ENCODE measurements around the gene ALG12. TPM values are rescaled to one million over a fixed set of nuclear protein-coding genes. Genes with fewer than 3 reads are reported as not detected.

The ALG12 gene
- polyA plus RNA-seq, 1 of the 3 experiments (the other 2 are of a cell fraction), result 9.9 TPM

DNA sequence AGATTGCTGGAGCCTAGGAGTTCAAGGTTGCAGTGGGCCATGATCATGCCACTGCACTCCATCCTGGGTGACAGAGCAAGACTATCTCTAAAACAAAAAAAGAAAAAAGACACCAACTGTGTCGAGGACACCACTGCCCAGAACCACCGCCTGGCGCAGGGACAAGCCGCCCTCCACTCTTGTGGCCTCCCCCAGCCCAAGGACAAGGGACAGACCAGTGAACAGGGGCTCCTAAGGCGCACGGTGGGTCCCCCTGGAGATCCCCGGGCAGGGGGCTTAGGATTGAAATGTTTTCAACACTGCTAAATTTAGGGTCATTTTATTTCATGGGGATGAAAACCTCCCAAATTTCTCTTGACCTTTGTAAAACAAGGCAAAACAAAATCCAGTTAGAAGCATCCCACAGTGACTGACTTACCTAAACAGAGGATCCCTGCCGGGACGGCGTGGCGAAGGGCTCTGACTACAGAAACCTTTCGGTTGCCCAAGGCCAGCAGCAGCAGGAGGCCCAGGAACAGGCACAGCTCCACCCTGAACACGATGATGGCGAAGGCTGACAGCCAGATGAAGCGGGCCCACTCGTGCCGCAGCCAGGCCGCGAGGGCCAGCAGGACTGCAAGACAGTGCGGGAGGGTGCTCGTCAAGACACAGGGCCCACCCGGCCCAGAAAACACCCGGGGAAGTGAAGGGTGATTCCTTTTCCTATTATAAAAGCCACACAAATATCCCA lies 8.6 kb downstream of the ALG12 start:
- no peaks in the 10 kb centered on the region for H4K20me1 ChIP-seq (ENCODE audit: insufficient read depth)

DNA sequence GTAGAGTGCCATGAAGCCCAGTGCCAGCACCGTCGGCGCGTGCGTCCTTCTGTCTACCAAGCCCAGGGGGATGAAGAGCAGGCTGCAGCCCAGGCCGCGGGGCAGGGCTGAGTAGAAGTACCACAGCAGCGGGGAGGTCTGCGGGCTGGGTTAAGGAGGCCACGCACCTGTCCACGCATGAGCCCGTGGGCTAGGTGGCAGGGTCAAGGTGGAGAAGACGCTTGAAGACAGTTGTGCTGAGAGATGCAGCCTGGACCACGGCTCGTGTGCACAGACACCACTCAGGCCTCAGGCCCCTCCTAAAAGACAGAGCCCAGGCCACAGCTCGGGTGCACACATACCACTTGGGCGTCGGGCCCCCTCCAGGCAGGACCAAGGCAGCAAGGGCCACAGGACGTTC lies 10.4 kb downstream of the ALG12 start:
- 94% methylated on average over 19 of the region's 19 CpGs for WGBS (ENCODE audit: low lambda C conversion rate)
- Histone ChIP-seq H3K36me3 (replicated peaks in 1 of 2; ENCODE audit: control insufficient read depth in 1 of 2, insufficient read depth in 2 of 2, low read length in 1 of 2) (peaks cover 10 to 27% of the 10 kb centered on the region in 2 experiments), H3K4me3 (ENCODE audit: low read depth in 2 of 2, low read length in 1 of 2) (no peak overlapping the region), H2AFZ (ENCODE audit: low read depth) (no peak overlapping the region), H3K4me1 (ENCODE audit: control insufficient read depth in 1 of 2, insufficient read depth in 2 of 2, low read depth in 1 of 2, low read length in 1 of 2) (peaks cover 0 to 16% of the 10 kb centered on the region in 2 experiments; a peak in 1 of 4 replicates), H3K9me3 (no peaks in the 10 kb centered on the region), H3K9me2 (no peaks in the 10 kb centered on the region), H3K9ac (no peak overlapping the region), H3K27me3 (ENCODE audit: insufficient read depth) (no peaks in the 10 kb centered on the region), H3K79me2 (ENCODE audit: insufficient read depth) (no peaks in the 10 kb centered on the region; the same call in 1 of the 2 replicates), H3F3A (replicated peaks; ENCODE audit: insufficient read depth) (peaks cover 5% of the 10 kb centered on the region), H3K27ac (ENCODE audit: low read depth in 2 of 2, low read length in 1 of 2) (no peak overlapping the region), H4K20me1 (ENCODE audit: insufficient read depth) (no peaks in the 10 kb centered on the region), H3K4me2 (no peak overlapping the region)
- POLR2A ChIA-PET, result no interaction called here
- no peak for DNase-seq
- CTCF ChIA-PET, result no interaction called here
- TF ChIP-seq GABPA (IDR thresholded peaks at IDR 0.05; ENCODE audit: low read depth) (no peak), GATA2 (CRISPR knock-in tag; IDR thresholded peaks at IDR 0.05) (no peak), SIN3A (IDR thresholded peaks at IDR 0.05; ENCODE audit: borderline replicate concordance, low read depth, low read length) (no peak), FOXJ3 (CRISPR knock-in tag; IDR thresholded peaks at IDR 0.05) (no peak), MEF2A (IDR thresholded peaks at IDR 0.05; ENCODE audit: borderline replicate concordance, low read depth) (no peak), MXI1 (IDR thresholded peaks at IDR 0.05; ENCODE audit: low read depth, low read length) (no peak), TCF12 (IDR thresholded peaks at IDR 0.05) (no peak), NFIC (IDR thresholded peaks at IDR 0.05; ENCODE audit: borderline replicate concordance) (no peak), NRF1 (IDR thresholded peaks at IDR 0.05; ENCODE audit: low read depth, low read length) (no peak), JUND (IDR thresholded peaks at IDR 0.05) (no peak)
- TF ChIP-seq, protein P1, sequence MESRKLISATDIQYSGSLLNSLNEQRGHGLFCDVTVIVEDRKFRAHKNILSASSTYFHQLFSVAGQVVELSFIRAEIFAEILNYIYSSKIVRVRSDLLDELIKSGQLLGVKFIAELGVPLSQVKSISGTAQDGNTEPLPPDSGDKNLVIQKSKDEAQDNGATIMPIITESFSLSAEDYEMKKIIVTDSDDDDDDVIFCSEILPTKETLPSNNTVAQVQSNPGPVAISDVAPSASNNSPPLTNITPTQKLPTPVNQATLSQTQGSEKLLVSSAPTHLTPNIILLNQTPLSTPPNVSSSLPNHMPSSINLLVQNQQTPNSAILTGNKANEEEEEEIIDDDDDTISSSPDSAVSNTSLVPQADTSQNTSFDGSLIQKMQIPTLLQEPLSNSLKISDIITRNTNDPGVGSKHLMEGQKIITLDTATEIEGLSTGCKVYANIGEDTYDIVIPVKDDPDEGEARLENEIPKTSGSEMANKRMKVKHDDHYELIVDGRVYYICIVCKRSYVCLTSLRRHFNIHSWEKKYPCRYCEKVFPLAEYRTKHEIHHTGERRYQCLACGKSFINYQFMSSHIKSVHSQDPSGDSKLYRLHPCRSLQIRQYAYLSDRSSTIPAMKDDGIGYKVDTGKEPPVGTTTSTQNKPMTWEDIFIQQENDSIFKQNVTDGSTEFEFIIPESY (IDR thresholded peaks at IDR 0.05; ENCODE audit: borderline replicate concordance, low read depth), result no peak
- TF ChIP-seq, protein P2, sequence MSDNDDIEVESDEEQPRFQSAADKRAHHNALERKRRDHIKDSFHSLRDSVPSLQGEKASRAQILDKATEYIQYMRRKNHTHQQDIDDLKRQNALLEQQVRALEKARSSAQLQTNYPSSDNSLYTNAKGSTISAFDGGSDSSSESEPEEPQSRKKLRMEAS (IDR thresholded peaks at IDR 0.05; ENCODE audit: low read depth), result no peak

More for the DNA sequence above, 8.6 kb downstream of the ALG12 start:
- Histone ChIP-seq H3K4me1 (ENCODE audit: control insufficient read depth in 1 of 2, insufficient read depth in 2 of 2, low read depth in 1 of 2, low read length in 1 of 2) (peaks cover 0 to 4% of the 10 kb centered on the region in 2 experiments; a peak in 1 of 4 replicates), H3K79me2 (ENCODE audit: insufficient read depth) (no peaks in the 10 kb centered on the region; the same call in 1 of the 2 replicates), H3K9me2 (no peaks in the 10 kb centered on the region), H3K9me3 (no peaks in the 10 kb centered on the region), H3K9ac (no peak overlapping the region), H3K4me3 (ENCODE audit: low read depth in 2 of 2, low read length in 1 of 2) (no peak overlapping the region), H2AFZ (ENCODE audit: low read depth) (no peak overlapping the region), H3K4me2 (no peak overlapping the region), H3K36me3 (replicated peaks in 1 of 2; ENCODE audit: control insufficient read depth in 1 of 2, insufficient read depth in 2 of 2, low read length in 1 of 2) (peaks cover 3 to 21% of the 10 kb centered on the region in 2 experiments), H3K27ac (ENCODE audit: low read depth in 2 of 2, low read length in 1 of 2) (no peak overlapping the region), H3K27me3 (ENCODE audit: insufficient read depth) (no peaks in the 10 kb centered on the region), H3F3A (replicated peaks; ENCODE audit: insufficient read depth) (no peaks in the 10 kb centered on the region)
- TF ChIP-seq, protein P1 (IDR thresholded peaks at IDR 0.05; ENCODE audit: borderline replicate concordance, low read depth), result no peak
- TF ChIP-seq, protein P2 (IDR thresholded peaks at IDR 0.05; ENCODE audit: low read depth), result no peak
- TF ChIP-seq, protein P3, sequence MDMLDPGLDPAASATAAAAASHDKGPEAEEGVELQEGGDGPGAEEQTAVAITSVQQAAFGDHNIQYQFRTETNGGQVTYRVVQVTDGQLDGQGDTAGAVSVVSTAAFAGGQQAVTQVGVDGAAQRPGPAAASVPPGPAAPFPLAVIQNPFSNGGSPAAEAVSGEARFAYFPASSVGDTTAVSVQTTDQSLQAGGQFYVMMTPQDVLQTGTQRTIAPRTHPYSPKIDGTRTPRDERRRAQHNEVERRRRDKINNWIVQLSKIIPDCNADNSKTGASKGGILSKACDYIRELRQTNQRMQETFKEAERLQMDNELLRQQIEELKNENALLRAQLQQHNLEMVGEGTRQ (IDR thresholded peaks at IDR 0.05; ENCODE audit: borderline replicate concordance, low read depth, low read length), result no peak
- TF ChIP-seq, protein P4, sequence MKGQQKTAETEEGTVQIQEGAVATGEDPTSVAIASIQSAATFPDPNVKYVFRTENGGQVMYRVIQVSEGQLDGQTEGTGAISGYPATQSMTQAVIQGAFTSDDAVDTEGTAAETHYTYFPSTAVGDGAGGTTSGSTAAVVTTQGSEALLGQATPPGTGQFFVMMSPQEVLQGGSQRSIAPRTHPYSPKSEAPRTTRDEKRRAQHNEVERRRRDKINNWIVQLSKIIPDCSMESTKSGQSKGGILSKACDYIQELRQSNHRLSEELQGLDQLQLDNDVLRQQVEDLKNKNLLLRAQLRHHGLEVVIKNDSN (IDR thresholded peaks at IDR 0.05; ENCODE audit: borderline replicate concordance, low read depth), result no peak
- TF ChIP-seq JUND (IDR thresholded peaks at IDR 0.05) (no peak), FOXM1 (IDR thresholded peaks at IDR 0.05; ENCODE audit: low read depth) (no peak), POLR2AphosphoS5 (IDR thresholded peaks at IDR 0.05; ENCODE audit: low read depth, low read length) (no peak), NRF1 (IDR thresholded peaks at IDR 0.05; ENCODE audit: low read depth, low read length) (no peak), ELF1 (IDR thresholded peaks at IDR 0.05) (no peak), RCOR1 (IDR thresholded peaks at IDR 0.05; ENCODE audit: low read length) (no peak), FOXJ3 (CRISPR knock-in tag; IDR thresholded peaks at IDR 0.05) (no peak)
- CTCF ChIA-PET, result no interaction called here
- POLR2A ChIA-PET, result no interaction called here
- no peak for DNase-seq
- 92% methylated on average over 17 of the region's 23 CpGs for WGBS (ENCODE audit: low lambda C conversion rate)
